ENCODE data around the gene HYPK. TPM values are rescaled to one million over a fixed set of nuclear protein-coding genes. Genes with fewer than 3 reads are reported as not detected.

HYPK gene
- total RNA-seq, 1 experiment from 2014 or later, result 22.8 TPM

GRCh38 chr15:43792761-43793476 lies 7.5 kb upstream of the HYPK start:
- Histone ChIP-seq H3K9me2 (replicated peaks; ENCODE audit: low read length) (no peaks in the 10 kb centered on the region), H3K27me3 (ENCODE audit: low read length) (no peaks in the 10 kb centered on the region), H4K20me1 (ENCODE audit: low read length) (peaks cover 5% of the 10 kb centered on the region; the same call in 1 of the 2 replicates), H3K27ac (ENCODE audit: low read length) (peak overlapping the region; percentile 74), H3F3A (ENCODE audit: low read length, unreplicated experiment) (peaks cover 4% of the 10 kb centered on the region), H3K9me3 (ENCODE audit: low read length) (no peaks in the 10 kb centered on the region), H3K36me3 (ENCODE audit: low read depth, low read length) (peaks cover 30% of the 10 kb centered on the region), H3K4me1 (ENCODE audit: insufficient read depth, low read length) (peaks cover 41% of the 10 kb centered on the region), H2AFZ (ENCODE audit: low read length) (peak overlapping the region; percentile 73), H3K9ac (ENCODE audit: low read length) (peak overlapping the region; percentile 99), H3K4me3 (ENCODE audit: low read length) (peak overlapping the region; percentile 96), H3K79me2 (ENCODE audit: low read length) (peaks cover 35% of the 10 kb centered on the region), H3K4me2 (ENCODE audit: low read length) (peak overlapping the region; percentile 90)
- TF ChIP-seq EZH2 (IDR thresholded peaks at IDR 0.05; ENCODE audit: low read length, unreplicated experiment), result no peak
- TF ChIP-seq EZH2phosphoT487 (IDR thresholded peaks at IDR 0.05; ENCODE audit: borderline replicate concordance, low read length), result no peak
- no peak for TF ChIP-seq CTCF (conservative IDR thresholded peaks at IDR 0.05; ENCODE audit: low read depth, low read length)
- ChIA-PET POLR2A (ENCODE audit: unreplicated experiment) (interaction anchor here (0.6 kb wide), 1 partner anchor 16 kb away, joined by 3 read pairs; no protein-coding TSS in a partner anchor), CTCF (no interaction called here)
- DNase-seq (peak; percentile 20), ATAC-seq (no peak)
- intact Hi-C loops (cut with micrococcal nuclease), result loop anchor here (2.0 kb wide), 1 partner anchor 16 kb away; the partner anchor contains the start of gene ELL3
- TSS peak; percentile 65 for BruUV-seq (replicated peaks)

GRCh38 chr15:43793647-43794046 lies 6.8 kb upstream of the HYPK start:
- H3K27me3 ChIP-seq (ENCODE audit: low read length), result no peaks in the 10 kb centered on the region
- peak overlapping the region; percentile 99; the same call in 1 of the 2 replicates for H3K9ac ChIP-seq (ENCODE audit: low read length)
- H3K36me3 ChIP-seq (ENCODE audit: low read depth, low read length), result peaks cover 30% of the 10 kb centered on the region
- DNase-seq (no peak), ATAC-seq (no peak)
- peaks cover 5% of the 10 kb centered on the region; the same call in 1 of the 2 replicates for H4K20me1 ChIP-seq (ENCODE audit: low read length)
- BruUV-seq (replicated peaks), result no TSS peak
- H3K4me3 ChIP-seq (ENCODE audit: low read length), result peak overlapping the region; percentile 96
- no peak overlapping the region for H2AFZ ChIP-seq (ENCODE audit: low read length)
- peaks cover 5% of the 10 kb centered on the region for H3F3A ChIP-seq (ENCODE audit: low read length, unreplicated experiment)
- TF ChIP-seq EZH2phosphoT487 (IDR thresholded peaks at IDR 0.05; ENCODE audit: borderline replicate concordance, low read length) (no peak), EZH2 (IDR thresholded peaks at IDR 0.05; ENCODE audit: low read length, unreplicated experiment) (no peak), CTCF (conservative IDR thresholded peaks at IDR 0.05; ENCODE audit: low read depth, low read length) (no peak)
- H3K9me3 ChIP-seq (ENCODE audit: low read length), result no peaks in the 10 kb centered on the region
- intact Hi-C loops (cut with micrococcal nuclease), result loop anchor here (2.0 kb wide), 1 partner anchor 17 kb away; the partner anchor contains the start of gene ELL3
- H3K79me2 ChIP-seq (ENCODE audit: low read length), result peaks cover 35% of the 10 kb centered on the region
- H3K4me1 ChIP-seq (ENCODE audit: insufficient read depth, low read length), result peaks cover 49% of the 10 kb centered on the region
- H3K4me2 ChIP-seq (ENCODE audit: low read length), result peak overlapping the region; percentile 90
- H3K9me2 ChIP-seq (replicated peaks; ENCODE audit: low read length), result no peaks in the 10 kb centered on the region
- H3K27ac ChIP-seq (ENCODE audit: low read length), result no peak overlapping the region
- ChIA-PET POLR2A (ENCODE audit: unreplicated experiment) (no interaction called here), CTCF (no interaction called here)
